DMS79 (cell line): ENCODE measurements around the gene PAPPA2.

Source experiments
- DNase-seq: peaks from one replicate; lab custom pipeline; 2025; lab: John Stamatoyannopoulos, UW

Gene PAPPA2

GRCh38 chr1:176766779-176767178, 303.8 kb downstream of the PAPPA2 start:
- DNase-seq: no peak

- DNase-seq: no peak
These were observed 304.8 kb downstream of the PAPPA2 start for GRCh38 chr1:176767714-176768136.

GRCh38 chr1:176768532-176768931, 305.6 kb downstream of the PAPPA2 start:
- no peak for DNase-seq

GRCh38 chr1:176770066-176770465, 307.1 kb downstream of the PAPPA2 start:
- no peak for DNase-seq

GRCh38 chr1:176773038-176773437, 310.1 kb downstream of the PAPPA2 start:
- no peak for DNase-seq

- DNase-seq: no peak
These were observed 311.2 kb downstream of the PAPPA2 start for GRCh38 chr1:176774224-176774623.

GRCh38 chr1:176775378-176775777, 312.4 kb downstream of the PAPPA2 start:
- DNase-seq: no peak

GRCh38 chr1:176775996-176776395, 313.0 kb downstream of the PAPPA2 start:
- no peak for DNase-seq

- DNase-seq: no peak
These were observed 315.1 kb downstream of the PAPPA2 start for GRCh38 chr1:176778056-176778455.

- DNase-seq: no peak
These were observed 317.0 kb downstream of the PAPPA2 start for GRCh38 chr1:176779992-176780328.

- no peak for DNase-seq
These were observed 320.3 kb downstream of the PAPPA2 start for GRCh38 chr1:176783309-176783708.

- no peak for DNase-seq
These were observed 322.1 kb downstream of the PAPPA2 start for GRCh38 chr1:176785056-176785455.

GRCh38 chr1:176785791-176786190, 322.8 kb downstream of the PAPPA2 start:
- no peak for DNase-seq

GRCh38 chr1:176786274-176786673, 323.3 kb downstream of the PAPPA2 start:
- no peak for DNase-seq

- DNase-seq: no peak
These were observed 326.7 kb downstream of the PAPPA2 start for GRCh38 chr1:176789571-176790090.

GRCh38 chr1:176790786-176791185, 327.8 kb downstream of the PAPPA2 start:
- DNase-seq: no peak

GRCh38 chr1:176791906-176792305, 328.9 kb downstream of the PAPPA2 start:
- no peak for DNase-seq

- DNase-seq: no peak
These were observed 332.0 kb downstream of the PAPPA2 start for GRCh38 chr1:176794897-176795508.

- no peak for DNase-seq
These were observed 333.0 kb downstream of the PAPPA2 start for GRCh38 chr1:176795929-176796328.

- no peak for DNase-seq
These were observed 333.6 kb downstream of the PAPPA2 start for GRCh38 chr1:176796583-176796982.

- no peak for DNase-seq
These were observed 336.4 kb downstream of the PAPPA2 start for GRCh38 chr1:176799327-176799726.

- no peak for DNase-seq
These were observed 338.1 kb downstream of the PAPPA2 start for GRCh38 chr1:176800978-176801513.

- DNase-seq: no peak
These were observed 338.6 kb downstream of the PAPPA2 start for GRCh38 chr1:176801514-176802020.

GRCh38 chr1:176802316-176802715, 339.3 kb downstream of the PAPPA2 start:
- DNase-seq: no peak
